ENCODE results near the gene LIN28B.
"Not testable (repeated sequence)": the region's sequence is repeated elsewhere in the genome, so short reads cannot be mapped to it uniquely, and the experiment has no call there.

The LIN28B gene

GRCh38 chr6:104941729-104942091 is 15.2 kb upstream of the LIN28B start:
- Histone ChIP-seq H3K4me1 (peaks cover 4% of the 10 kb centered on the region; the same call in 1 of the 2 replicates), H3K9me3 (no peaks in the 10 kb centered on the region), H3K4me3 (ENCODE audit: low read depth, low read length) (peak overlapping the region; percentile 83), H3K27me3 (no peaks in the 10 kb centered on the region), H3K36me3 (no peaks in the 10 kb centered on the region)
- no peak for DNase-seq
- TF ChIP-seq CTCF (IDR thresholded peaks at IDR 0.05; ENCODE audit: low read depth, low read length): no peak

GRCh38 chr6:104943781-104944180 is 13.1 kb upstream of the LIN28B start:
- TF ChIP-seq CTCF (IDR thresholded peaks at IDR 0.05; ENCODE audit: low read depth, low read length): no peak
- peaks cover 4% of the 10 kb centered on the region; the same call in 1 of the 2 replicates for H3K4me1 ChIP-seq
- H3K4me3 ChIP-seq (ENCODE audit: low read depth, low read length): peak overlapping the region; percentile 83
- no peaks in the 10 kb centered on the region for H3K9me3 ChIP-seq
- H3K36me3 ChIP-seq: no peaks in the 10 kb centered on the region
- H3K27me3 ChIP-seq: no peaks in the 10 kb centered on the region
- DNase-seq: peak; percentile 47

GRCh38 chr6:104949206-104949605 is 7.7 kb upstream of the LIN28B start:
- Histone ChIP-seq H3K36me3 (no peaks in the 10 kb centered on the region), H3K9me3 (no peaks in the 10 kb centered on the region), H3K27me3 (no peaks in the 10 kb centered on the region), H3K4me1 (peaks cover 7% of the 10 kb centered on the region), H3K4me3 (ENCODE audit: low read depth, low read length) (no peak overlapping the region)
- no peak for DNase-seq
- TF ChIP-seq CTCF (IDR thresholded peaks at IDR 0.05; ENCODE audit: low read depth, low read length): no peak

- H3K4me1 ChIP-seq: peaks cover 5% of the 10 kb centered on the region
- H3K36me3 ChIP-seq: no peaks in the 10 kb centered on the region
- no peaks in the 10 kb centered on the region for H3K27me3 ChIP-seq
- H3K9me3 ChIP-seq: no peaks in the 10 kb centered on the region
- no peak for DNase-seq
- H3K4me3 ChIP-seq (ENCODE audit: low read depth, low read length): no peak overlapping the region
- TF ChIP-seq CTCF (IDR thresholded peaks at IDR 0.05; ENCODE audit: low read depth, low read length): no peak
Observed at GRCh38 chr6:104951677-104952076, 5.2 kb upstream of the LIN28B start.

- DNase-seq: no peak
- H3K4me3 ChIP-seq (ENCODE audit: low read depth, low read length): no peak overlapping the region
- H3K4me1 ChIP-seq: peaks cover 5% of the 10 kb centered on the region
- H3K9me3 ChIP-seq: no peaks in the 10 kb centered on the region
- no peaks in the 10 kb centered on the region for H3K27me3 ChIP-seq
- TF ChIP-seq CTCF (IDR thresholded peaks at IDR 0.05; ENCODE audit: low read depth, low read length): no peak
- H3K36me3 ChIP-seq: peaks cover under 1% of the 10 kb centered on the region; the same call in 1 of the 2 replicates
Observed at GRCh38 chr6:104952911-104953399, 4.0 kb upstream of the LIN28B start.

- H3K4me3 ChIP-seq (ENCODE audit: low read depth, low read length): not testable (repeated sequence)
Observed at GRCh38 chr6:104953400-104954189, 3.3 kb upstream of the LIN28B start.

More at GRCh38 chr6:104953400-104954189, 3.3 kb upstream of the LIN28B start:
- not testable (repeated sequence) for H3K4me1 ChIP-seq, DNase-seq, H3K36me3 ChIP-seq, H3K27me3 ChIP-seq, H3K9me3 ChIP-seq

Measured in BE2C (cell line).